NCI-H226 (cell line): ENCODE measurements around the gene PHOSPHO1.

Experiments used
- DNase-seq: peaks from one replicate; pipeline ENCODE4 v3.0.0-alpha.2; 2015

Gene PHOSPHO1

GRCh38 chr17:49241692-49242397 is 11.3 kb upstream of the PHOSPHO1 start:
- DNase-seq = no peak

GRCh38 chr17:49241040-49241439 is 10.5 kb upstream of the PHOSPHO1 start:
- no peak for DNase-seq

- no peak for DNase-seq
Observed at GRCh38 chr17:49240619-49241018, 10.0 kb upstream of the PHOSPHO1 start.

GRCh38 chr17:49239963-49240362 is 9.4 kb upstream of the PHOSPHO1 start:
- no peak for DNase-seq

GRCh38 chr17:49235896-49236295 is 5.3 kb upstream of the PHOSPHO1 start:
- no peak for DNase-seq

GRCh38 chr17:49234509-49235080 is 4.0 kb upstream of the PHOSPHO1 start:
- DNase-seq = no peak

GRCh38 chr17:49231563-49231894 is 942 bp upstream of the PHOSPHO1 start:
- no peak for DNase-seq

GRCh38 chr17:49229805-49230600 is 584 bp downstream of the PHOSPHO1 start:
- no peak for DNase-seq

- no peak for DNase-seq
Observed at GRCh38 chr17:49229076-49229804, 1.3 kb downstream of the PHOSPHO1 start.

GRCh38 chr17:49227436-49228261 is 2.9 kb downstream of the PHOSPHO1 start:
- no peak for DNase-seq

- no peak for DNase-seq
Observed at GRCh38 chr17:49226771-49227435, 3.7 kb downstream of the PHOSPHO1 start.

- DNase-seq = no peak
Observed at GRCh38 chr17:49225554-49226236, 4.9 kb downstream of the PHOSPHO1 start.

GRCh38 chr17:49224997-49225337 is 5.6 kb downstream of the PHOSPHO1 start:
- no peak for DNase-seq

- no peak for DNase-seq
Observed at GRCh38 chr17:49224198-49224996, 6.2 kb downstream of the PHOSPHO1 start.

- no peak for DNase-seq
Observed at GRCh38 chr17:49223517-49224197, 6.9 kb downstream of the PHOSPHO1 start.

- DNase-seq = no peak
Observed at GRCh38 chr17:49223168-49223516, 7.4 kb downstream of the PHOSPHO1 start.

- no peak for DNase-seq
Observed at GRCh38 chr17:49219987-49220386, 10.6 kb downstream of the PHOSPHO1 start.

- DNase-seq = no peak
Observed at GRCh38 chr17:49218941-49219913, 11.4 kb downstream of the PHOSPHO1 start.
